PFSK-1 (cell line): ENCODE results near the gene BAZ1B.

Experiments
- FOXP2 ChIP-seq: optimal IDR thresholded peaks from 2 replicates; pipeline ENCODE3; 2011; ENCODE audit warnings: borderline replicate concordance, control low read depth, inconsistent platforms; ENCODE audit not compliant: insufficient read depth; ENCODE audit errors: extremely low read length, extremely low read depth
- POLR2AphosphoS5 ChIP-seq: IDR thresholded peaks from 2 replicates; pipeline ENCODE4 v1.6.1; 2012; ENCODE audit warnings: low read depth, mild to moderate bottlenecking, control low read depth, low read length, moderate library complexity
- SIN3A ChIP-seq: IDR thresholded peaks from 2 replicates; pipeline ENCODE4 v1.6.1; 2012; ENCODE audit warnings: mild to moderate bottlenecking, low read length, moderate library complexity, borderline replicate concordance; ENCODE audit not compliant: insufficient read depth
- TAF1 ChIP-seq: IDR thresholded peaks from 2 replicates; pipeline ENCODE4 v1.6.1; 2012; ENCODE audit warnings: low read length, control low read depth, borderline replicate concordance; ENCODE audit not compliant: insufficient read depth
- TF ChIP-seq, protein P1 (sequence below), 2 experiments: IDR thresholded peaks; 2 replicates each; pipeline versions ENCODE4 v1.6.1 to v1.8.0; 2011 to 2012; ENCODE audit warnings: low read depth in 2 of 2, low read length in 2 of 2, control low read depth in 1 of 2, inconsistent platforms in 1 of 2, mild to moderate bottlenecking in 1 of 2, moderate library complexity in 1 of 2; ENCODE audit not compliant: insufficient read depth in 1 of 2

BAZ1B gene

DNA sequence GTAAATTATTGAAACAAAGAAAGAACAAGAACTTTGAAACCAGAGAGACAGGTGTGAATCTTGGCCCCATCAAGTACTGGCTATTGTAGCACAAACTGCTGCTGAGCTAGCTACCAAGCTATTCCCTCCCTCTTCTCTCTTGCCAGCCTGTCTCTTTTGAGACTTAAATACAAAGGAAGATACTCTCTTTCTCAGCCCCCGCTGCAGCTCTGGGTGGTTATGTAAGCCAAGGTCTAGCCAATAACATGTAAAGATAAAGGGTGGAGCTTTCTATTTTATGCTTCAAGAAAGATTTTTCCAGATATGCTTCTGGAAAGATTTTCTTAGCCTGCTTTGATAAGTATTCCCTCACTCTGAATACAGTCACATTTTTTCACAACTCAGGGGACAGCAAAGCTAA is 17.2 kb downstream of the BAZ1B start:
- TF ChIP-seq POLR2AphosphoS5 (no peak; the same call in 1 of the 2 replicates), FOXP2 (no peak), SIN3A (no peak), TAF1 (no peak)
- TF ChIP-seq, protein P1, sequence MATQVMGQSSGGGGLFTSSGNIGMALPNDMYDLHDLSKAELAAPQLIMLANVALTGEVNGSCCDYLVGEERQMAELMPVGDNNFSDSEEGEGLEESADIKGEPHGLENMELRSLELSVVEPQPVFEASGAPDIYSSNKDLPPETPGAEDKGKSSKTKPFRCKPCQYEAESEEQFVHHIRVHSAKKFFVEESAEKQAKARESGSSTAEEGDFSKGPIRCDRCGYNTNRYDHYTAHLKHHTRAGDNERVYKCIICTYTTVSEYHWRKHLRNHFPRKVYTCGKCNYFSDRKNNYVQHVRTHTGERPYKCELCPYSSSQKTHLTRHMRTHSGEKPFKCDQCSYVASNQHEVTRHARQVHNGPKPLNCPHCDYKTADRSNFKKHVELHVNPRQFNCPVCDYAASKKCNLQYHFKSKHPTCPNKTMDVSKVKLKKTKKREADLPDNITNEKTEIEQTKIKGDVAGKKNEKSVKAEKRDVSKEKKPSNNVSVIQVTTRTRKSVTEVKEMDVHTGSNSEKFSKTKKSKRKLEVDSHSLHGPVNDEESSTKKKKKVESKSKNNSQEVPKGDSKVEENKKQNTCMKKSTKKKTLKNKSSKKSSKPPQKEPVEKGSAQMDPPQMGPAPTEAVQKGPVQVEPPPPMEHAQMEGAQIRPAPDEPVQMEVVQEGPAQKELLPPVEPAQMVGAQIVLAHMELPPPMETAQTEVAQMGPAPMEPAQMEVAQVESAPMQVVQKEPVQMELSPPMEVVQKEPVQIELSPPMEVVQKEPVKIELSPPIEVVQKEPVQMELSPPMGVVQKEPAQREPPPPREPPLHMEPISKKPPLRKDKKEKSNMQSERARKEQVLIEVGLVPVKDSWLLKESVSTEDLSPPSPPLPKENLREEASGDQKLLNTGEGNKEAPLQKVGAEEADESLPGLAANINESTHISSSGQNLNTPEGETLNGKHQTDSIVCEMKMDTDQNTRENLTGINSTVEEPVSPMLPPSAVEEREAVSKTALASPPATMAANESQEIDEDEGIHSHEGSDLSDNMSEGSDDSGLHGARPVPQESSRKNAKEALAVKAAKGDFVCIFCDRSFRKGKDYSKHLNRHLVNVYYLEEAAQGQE (IDR thresholded peaks at IDR 0.05; ENCODE audit: insufficient read depth in 1 of 2, low read depth in 2 of 2, low read length in 2 of 2), result no peak

DNA sequence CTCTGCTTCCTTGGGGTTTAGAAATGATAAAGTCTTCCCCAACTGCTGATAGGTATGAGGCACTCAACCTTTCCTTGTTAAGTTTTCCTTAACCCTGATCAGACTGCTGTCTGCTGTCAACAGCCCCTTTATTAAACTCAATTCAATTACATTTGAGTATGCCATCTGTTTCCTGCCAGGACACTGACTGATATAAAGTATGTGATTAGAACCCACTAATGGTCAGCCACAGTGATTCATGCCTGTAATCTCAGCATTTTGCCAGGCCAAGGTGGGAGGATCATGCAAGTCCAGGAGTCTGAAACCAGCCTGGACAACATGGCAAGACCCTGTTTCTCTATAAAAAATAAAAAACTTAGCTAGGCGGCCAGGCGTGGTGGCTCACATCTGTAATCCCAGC is 18.1 kb downstream of the BAZ1B start:
- TF ChIP-seq POLR2AphosphoS5, result no peak
- TF ChIP-seq, protein P1 (IDR thresholded peaks at IDR 0.05; ENCODE audit: insufficient read depth in 1 of 2, low read depth in 2 of 2, low read length in 2 of 2), result no peak
- TF ChIP-seq FOXP2, result no peak
- TF ChIP-seq TAF1, result no peak

- TF ChIP-seq, protein P1 (IDR thresholded peaks at IDR 0.05; ENCODE audit: insufficient read depth in 1 of 2, low read depth in 2 of 2, low read length in 2 of 2), result no peak
- TF ChIP-seq TAF1, result no peak
- no peak for TF ChIP-seq POLR2AphosphoS5
- no peak for TF ChIP-seq FOXP2
- TF ChIP-seq SIN3A, result no peak
Observed at GRCh38 chr7:73503229-73503628, 18.9 kb downstream of the BAZ1B start.

DNA sequence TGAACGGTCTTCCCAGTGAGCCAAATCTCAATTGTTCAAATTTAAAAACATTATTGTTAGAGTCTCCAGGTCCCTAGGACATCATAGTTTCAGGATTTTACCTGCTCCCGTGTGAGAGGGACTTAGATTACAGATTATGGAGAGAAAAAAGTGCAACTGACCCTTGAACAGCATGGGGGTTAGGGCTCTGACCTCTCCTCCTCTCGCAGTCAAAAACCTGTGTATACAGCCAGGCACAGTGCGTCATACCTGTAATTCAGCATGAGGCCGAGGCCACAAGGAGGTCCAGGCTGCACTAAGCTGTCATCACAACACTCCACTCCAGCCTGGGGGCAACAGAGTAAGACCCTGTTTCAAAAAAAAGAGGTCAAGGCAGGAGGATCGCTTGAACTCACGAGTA is 25.5 kb downstream of the BAZ1B start:
- TF ChIP-seq POLR2AphosphoS5, result no peak
- TF ChIP-seq, protein P1 (IDR thresholded peaks at IDR 0.05; ENCODE audit: insufficient read depth in 1 of 2, low read depth in 2 of 2, low read length in 2 of 2), result no peak
- no peak for TF ChIP-seq SIN3A
- no peak for TF ChIP-seq FOXP2
- no peak for TF ChIP-seq TAF1

DNA sequence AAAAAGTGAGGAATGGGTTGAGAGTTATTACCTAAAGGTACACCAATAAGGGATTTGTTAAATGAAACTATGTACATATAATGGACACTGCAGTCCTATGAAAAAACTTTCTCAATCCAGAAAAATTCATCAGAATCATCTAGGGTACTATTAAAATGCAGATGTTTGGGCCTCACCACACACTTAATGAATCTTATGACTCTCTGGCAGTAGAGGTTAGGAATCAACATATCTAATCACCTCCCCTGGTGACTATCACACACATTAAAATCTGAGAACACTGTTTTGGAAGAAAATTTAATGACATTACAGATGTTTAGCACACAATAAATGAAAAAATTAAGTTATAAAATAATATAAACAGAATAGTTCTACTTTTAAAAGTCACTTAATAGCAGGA is 32.1 kb downstream of the BAZ1B start:
- TF ChIP-seq TAF1 (no peak), FOXP2 (no peak), POLR2AphosphoS5 (no peak), SIN3A (no peak)
- TF ChIP-seq, protein P1 (IDR thresholded peaks at IDR 0.05; ENCODE audit: insufficient read depth in 1 of 2, low read depth in 2 of 2, low read length in 2 of 2), result no peak
